Hematopoietic multipotent progenitor cell treated with erythropoietin and hydrocortisone succinate and interleukin-3 and kit ligand, for 6 days (in vitro differentiated cells): Measurements from ENCODE around the gene PHACTR1.
A peak's percentile ranks its signal among the peaks of the same experiment; 100 is the strongest.

Experiments used
- DNase-seq: peaks from one replicate; pipeline ENCODE4 v3.0.0-alpha.2; 2015

The PHACTR1 gene

DNA sequence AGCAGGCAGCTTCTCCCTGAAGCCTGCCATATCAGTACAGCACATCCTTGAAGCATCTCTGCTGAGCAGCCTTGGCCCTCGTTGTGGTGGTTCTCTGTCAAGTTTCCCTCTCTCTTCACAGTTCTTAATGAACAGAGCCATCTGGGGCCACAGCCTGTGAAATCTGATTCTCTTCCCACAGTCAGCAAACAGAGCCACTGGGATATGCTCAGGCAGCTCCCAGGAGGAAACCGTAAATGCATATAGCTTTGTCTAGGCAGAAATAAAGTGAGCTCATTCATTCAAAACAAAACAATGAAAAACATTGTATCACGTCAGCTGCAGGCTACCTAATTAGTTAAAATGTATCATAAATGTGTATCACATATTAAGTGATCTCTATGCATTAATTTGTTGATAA lies 531.5 kb downstream of the PHACTR1 start:
- no peak for DNase-seq

DNA sequence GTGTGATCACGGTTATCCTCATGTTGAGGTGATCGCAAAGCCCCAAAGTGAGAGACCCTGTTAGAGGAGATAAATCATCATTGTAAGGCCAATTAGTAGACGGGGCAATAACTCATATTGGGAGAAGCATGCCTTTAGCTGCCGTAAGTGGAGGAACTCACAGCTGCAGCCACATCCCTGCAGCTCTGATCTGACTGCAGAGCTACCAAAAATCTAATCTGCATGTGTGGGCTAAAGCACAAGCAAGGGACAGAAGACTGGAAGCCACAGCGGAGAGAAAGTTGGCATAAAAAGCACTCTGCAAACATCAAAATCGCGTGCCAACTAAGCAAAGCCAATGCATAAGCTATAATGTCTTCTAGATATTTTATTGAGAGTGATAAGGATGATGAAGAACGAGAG lies 532.0 kb downstream of the PHACTR1 start:
- no peak for DNase-seq

DNA sequence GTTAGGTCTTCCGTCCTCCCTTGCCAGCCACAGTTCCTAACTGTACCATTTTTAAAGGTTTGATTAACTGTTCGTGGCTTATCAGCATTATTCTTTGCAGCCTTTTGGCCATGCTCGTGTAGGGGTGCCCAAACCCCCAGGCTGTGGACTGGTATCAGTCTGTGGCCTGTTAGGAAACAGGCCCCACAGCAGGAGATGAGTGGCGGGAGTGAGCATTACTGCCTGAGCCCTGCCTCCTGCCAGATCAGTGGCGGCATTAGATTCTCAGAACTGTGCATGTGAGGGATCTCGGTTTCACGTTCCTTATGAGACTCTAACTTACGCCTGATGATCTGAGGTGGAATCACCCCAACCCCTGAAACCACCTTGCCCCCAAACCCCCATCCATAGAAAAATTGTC lies 532.4 kb downstream of the PHACTR1 start:
- peak; percentile 23 for DNase-seq

DNA sequence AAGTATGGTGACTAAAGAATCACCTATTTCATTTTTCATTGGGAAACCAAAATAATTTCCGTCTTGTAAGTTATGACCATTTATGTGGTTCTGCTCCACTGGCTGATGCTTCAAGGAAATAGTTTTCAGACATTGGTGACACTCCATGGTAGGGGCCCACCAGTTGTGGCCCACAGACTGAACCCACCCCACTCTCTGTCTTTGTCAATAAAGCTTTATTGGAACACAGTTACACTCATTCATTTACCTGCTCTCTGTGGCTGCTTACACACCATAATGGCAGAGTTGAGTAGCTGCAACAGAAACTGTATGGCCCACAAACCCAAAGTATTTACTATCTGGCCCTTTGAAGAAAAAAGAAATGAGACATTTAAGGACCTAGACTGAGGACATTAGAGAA lies 533.2 kb downstream of the PHACTR1 start:
- DNase-seq = no peak

DNA sequence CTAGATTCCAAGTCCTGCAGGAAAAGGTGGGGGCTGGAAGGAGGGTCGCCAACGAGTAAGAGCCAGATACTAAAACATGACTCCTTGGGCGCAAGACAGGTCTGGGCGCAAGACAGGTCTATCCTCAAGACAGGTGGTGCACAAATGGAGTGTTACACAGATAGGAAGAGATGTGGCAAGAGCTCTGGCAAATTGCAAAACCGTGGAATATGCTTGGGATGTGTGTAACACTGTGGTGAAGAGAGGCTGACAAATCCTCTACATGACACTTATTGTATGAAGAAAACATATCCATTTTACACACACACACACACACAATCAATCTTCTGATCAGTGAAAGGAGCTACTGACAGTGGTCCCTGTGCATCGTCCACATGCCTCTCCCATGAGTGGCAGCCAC lies 534.1 kb downstream of the PHACTR1 start:
- no peak for DNase-seq

DNA sequence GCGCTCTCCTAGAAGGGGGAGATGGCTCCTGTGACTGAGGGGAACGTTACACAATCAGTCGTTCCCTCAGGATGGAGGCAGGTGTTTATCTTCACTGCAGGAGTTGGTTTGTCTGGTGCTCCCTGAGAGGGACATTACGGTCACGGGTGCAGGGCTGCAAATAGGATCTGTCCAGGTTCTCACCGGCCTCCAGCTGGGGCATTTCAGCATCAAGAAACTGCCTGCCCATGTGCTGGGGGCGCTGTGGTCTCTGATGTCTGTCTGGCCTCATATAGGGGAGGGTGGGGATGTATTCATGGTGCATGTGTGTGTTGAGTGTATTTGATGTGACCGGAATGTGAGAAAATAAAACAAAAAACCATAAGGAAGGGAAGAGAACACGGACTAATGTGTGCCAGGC lies 534.7 kb downstream of the PHACTR1 start:
- no peak for DNase-seq

DNA sequence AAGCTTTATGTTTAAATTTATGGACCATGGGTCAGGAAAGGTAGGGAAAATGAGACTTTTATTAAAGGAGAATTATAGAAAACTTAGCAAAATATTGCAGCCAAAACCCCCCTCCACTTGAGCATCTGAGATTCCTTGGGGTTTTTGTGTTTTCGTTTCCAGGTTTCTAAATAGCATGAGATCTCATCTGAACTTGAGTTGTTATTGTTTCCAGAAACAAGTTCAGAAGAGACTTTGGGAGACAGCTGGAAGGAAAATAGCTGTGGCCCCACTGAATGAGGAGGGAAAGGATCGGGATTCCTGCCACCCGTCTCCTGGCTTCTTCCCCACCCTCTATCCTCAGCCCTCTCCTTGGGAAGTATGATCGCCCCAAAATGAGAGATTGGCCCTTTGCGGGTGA lies 536.2 kb downstream of the PHACTR1 start:
- no peak for DNase-seq

DNA sequence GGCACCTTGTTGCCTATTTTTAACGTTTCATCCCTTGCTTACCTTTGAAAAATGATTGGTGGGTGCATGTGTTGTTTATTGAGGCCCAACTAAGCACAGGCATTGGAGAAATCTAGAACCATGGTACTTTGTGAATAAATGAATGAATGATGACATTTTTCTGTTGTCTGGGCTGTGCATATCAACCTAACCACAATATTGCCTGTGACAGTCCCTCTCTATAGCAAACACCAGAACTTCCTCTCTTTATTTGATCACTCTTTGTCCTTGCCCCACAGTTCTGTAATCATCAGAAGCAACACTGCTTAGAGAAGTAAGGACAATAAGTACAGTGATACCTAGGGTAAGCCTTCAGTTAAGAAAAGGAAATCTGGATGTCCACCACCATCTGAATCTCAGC lies 536.7 kb downstream of the PHACTR1 start:
- DNase-seq = peak; percentile 41

DNA sequence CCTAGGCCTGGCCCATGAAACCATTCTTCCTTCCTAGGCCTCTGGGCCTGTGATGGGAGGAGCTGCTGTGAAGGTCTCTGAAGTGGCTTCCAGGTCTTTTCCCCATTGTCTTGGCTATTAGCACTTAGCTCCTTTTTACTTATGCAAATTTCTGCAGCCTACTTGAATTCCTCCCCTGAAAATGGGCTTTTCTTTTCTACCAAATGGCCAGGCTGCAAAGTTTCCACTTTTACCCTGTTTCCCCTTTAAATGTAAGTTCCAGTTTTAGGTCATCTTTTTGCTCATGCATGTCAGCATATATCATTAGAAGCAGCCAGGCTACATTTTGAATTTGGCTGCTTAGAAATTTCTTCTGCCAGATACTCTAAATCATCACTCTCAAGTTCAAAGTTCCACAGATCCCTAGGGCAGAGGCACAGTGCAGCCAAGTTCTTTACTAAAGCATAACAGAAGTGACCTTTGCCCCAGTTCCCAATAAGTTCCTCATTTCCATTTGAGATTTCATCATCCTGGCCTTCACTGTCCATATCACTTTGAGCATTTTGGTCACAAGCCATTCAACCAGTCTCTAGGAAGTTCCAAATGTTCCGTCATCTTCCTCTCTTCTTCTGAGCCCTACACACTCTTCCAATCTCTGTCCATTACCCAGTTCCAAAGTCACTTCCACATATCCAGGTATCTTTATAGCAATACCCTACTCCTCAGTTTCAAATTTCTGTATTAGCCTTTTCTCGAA lies 539.9 kb downstream of the PHACTR1 start:
- no peak for DNase-seq

DNA sequence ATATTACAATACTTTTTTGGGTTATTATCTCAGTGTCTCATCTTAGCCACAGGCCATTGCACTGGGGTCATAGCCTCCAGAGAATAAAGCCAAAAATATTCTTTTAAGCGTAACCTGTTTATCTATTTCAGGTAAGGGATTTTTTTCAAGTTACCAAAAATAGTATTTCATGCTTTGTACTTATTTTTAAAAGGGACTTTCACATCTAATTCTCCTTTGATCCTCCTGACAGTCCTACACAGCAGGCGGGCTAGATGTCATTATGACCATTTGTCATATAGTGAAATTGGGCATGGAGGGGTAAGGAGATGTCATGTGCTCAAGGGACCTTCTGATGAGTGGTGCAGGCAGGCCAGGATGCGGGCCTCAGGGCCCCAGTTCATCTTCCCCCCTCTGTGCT lies 542.8 kb downstream of the PHACTR1 start:
- DNase-seq = no peak

DNA sequence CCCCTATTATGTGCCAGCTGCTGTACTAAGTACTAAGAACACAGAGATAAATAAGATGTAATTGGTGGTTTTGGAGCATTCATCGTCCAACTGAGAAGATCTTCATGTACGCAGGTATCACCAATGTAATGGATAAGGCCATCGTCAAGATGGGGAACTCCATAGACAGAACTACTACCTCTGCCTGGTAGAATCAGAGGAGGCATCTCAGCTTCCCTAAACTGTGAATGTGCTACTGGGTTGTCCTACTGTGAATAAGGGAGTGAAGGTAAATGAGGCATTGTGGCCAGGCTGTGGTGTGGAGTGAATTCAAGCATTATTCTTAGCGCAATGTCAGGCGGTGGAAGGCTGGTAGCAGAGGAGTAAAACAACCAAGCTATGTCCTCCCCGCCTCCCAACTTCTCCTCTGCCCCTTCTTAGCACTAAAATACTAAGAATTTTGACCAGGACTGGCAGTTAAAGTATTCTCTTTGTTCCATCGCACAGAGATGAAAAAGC lies 543.6 kb downstream of the PHACTR1 start:
- DNase-seq = no peak

DNA sequence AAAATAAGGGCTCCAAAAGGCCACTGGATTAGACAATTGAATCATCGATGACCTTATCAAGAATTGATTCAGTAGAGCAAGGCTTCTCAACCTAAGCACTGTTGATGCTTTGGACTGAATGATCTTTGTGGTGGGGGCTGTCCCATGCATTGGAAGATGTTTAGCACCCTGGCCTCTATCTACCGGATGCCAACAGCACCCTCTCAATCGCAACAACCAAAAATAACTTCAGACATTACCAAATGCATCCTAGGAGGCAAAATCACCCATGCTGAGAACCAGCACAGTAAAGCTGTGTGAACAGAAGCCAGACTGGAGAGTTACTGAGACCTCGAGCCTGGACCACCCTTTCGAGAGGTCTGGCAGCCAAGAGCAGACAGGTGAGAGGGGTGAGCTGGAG lies 544.3 kb downstream of the PHACTR1 start:
- DNase-seq = no peak

DNA sequence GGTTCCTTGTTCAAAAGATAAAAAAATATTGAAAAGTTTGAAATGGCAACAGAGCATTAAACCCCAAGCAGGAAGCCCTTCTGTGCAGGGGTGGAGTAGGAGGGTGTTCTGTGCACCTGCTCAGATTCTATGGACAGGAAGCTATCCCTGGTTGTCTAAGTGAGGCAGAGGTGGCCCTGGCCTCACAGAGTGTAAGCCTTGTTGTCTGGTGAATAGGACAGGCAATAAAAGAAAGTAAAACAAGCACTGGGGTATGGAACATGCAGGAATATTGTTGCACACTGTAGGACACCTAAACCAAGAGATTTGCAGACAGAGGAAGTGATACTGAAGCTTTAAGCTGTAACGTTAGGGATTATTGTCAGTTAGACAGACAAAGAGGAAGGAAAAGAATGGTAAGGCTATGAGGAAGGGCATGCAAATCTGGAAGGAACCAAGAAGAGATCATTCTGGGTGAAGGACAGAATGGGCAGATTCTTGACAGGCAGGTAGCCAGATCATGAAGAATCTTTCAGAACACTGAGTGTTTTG lies 545.0 kb downstream of the PHACTR1 start:
- peak; percentile 29 for DNase-seq

DNA sequence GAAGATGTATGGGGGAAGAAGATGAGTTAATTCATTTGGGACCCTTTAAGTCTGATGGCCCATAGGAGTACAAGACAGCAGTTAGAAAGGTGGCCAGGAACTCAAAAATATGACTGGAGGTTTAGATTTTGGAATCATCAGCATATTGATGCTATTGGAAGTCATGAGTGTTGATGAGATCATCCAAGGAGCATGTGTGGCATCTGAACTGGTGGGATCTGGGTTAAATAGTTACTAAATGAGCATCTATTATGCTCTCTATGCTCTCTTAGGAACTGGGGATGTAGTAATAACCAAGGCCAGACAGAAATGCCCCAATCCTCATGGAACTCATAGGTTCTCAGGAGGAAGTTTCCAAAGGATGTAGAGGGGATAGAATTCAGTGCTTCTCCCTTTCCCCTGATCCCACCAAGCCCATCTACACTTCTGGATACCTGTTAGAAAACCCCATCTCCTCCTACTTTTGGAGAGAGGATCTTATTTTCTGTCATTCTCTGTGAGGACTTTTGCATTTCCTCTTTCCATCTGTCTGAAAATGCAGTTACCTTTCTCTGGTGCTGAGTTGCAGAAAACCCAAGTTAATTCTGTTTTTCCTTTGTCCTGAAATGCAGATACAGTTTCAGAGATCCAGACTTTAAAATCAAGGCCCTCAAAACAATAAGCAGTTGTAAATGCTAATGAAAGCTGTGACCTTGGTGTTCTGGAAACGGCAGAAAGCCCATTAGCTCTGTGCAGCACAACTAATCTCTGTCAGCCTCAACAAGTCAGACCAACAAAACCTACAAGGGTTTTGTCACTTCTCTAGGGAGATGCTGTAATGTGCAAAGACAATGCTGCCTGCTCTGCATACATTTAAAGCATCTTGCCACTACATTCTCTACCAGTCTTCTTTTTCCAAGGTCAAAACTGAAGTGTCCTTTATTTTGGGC lies 546.0 kb downstream of the PHACTR1 start:
- no peak for DNase-seq

DNA sequence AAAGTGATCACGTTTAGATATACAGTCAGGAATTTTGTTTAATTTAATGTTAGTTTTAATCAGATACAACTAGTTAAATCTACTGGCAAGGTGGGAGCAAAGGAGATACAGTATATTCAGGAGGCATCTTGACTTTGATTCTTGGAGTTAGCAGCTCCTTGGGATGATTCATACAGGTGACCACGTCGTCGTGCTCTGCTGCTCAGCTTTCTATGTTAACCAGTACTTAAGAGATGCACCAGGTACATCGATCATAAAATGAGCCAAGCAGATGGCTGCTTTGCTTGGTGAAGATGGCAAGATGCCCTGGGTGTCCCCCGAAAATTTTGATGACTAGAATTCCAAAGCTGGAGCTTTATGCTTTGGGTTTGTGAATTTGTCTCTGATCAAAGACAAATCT lies 547.1 kb downstream of the PHACTR1 start:
- no peak for DNase-seq

DNA sequence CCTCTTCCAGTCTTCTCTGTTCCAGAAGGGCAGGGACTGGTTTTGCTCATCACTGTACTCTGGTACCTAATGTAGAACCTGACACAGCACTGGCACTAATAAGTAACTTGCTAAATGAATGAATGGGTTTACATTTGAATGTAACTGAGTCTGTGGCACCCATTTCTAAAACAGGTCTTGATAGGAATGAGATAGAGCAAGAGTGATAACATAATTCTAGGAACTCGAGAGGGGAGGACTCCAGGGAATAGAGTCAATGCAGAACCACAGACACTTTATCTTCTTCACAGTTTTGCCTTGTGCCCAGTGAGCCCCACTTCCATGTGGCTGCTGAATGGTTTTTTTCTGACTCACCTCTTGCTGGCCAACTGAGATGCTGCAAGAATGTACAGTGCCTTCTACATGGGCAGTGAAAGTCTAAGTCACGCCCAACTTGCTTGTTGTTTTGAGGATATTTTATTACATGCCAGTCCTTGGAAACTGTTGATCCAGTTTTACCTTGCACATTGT lies 550.6 kb downstream of the PHACTR1 start:
- peak; percentile 53 for DNase-seq

DNA sequence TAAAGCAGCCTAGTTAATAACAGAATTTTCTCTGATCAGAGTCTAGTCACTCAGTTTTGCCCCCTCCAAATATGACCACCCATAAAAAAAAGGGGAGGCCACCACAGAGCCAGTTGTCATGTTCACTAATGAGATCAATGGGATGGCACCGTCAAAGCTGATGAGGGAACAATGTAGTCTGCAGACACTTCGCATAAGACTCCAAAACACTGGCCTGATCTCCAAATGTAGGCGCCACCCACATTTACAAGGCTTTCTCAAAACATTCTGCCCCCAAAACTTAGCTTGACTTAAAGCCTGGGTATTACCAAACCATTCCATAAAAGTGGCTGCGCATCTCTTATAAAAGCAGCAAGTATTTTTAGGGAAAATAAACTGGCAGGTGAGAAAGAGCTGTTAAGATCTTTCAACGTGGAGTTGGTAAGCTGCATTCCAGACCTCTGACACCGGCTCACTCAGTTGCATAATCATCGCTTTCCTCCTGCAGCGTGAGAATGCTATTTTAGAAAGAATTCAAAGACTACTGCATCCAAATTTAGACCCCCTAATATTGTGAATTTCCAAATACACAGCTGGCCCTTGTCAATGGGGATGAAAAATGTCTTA lies 552.4 kb downstream of the PHACTR1 start:
- no peak for DNase-seq

DNA sequence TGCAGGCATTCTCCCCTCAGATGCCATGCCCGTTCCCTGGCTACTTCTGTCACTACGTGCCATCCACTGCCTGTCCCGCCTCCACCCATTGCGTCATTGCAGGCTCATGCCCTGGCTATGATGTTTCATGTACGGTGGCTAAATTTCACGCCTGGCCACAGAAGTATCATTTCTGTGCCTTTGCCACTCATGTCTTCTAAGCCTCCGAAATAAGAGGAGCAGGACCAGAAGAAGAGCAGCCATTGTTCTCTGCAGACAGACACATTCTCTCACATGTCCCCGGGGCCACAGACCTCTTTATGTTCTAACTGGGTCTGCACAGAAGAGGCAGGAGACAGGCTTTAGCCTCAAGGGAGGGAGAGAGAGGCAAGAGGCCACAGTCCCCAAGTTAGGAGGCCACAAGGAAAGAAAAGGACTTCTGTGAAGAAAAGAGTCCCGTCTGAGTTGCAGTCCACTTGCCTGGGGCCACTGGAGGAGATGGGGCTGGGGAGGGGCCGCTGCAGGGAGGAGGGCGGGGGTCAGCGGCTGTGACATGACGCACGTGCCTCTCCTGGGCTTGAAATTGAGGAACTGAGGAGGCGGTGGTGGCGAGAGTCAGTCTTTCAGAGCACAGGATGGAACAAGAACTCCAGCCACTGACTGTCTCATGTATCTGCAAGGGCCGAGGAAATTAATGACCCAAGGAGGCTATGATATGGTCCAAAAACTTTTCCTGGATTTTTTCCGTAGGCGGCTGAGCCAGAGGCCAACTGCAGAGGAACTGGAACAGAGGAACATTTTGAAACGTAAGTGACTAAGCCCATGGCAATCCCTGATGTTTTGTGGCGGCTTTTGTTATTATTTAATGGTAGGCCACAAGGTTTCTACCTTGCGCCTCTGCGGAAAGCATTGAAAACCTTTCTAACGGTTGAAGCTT lies 555.8 kb downstream of the PHACTR1 start:
- peak; percentile 69 for DNase-seq

DNA sequence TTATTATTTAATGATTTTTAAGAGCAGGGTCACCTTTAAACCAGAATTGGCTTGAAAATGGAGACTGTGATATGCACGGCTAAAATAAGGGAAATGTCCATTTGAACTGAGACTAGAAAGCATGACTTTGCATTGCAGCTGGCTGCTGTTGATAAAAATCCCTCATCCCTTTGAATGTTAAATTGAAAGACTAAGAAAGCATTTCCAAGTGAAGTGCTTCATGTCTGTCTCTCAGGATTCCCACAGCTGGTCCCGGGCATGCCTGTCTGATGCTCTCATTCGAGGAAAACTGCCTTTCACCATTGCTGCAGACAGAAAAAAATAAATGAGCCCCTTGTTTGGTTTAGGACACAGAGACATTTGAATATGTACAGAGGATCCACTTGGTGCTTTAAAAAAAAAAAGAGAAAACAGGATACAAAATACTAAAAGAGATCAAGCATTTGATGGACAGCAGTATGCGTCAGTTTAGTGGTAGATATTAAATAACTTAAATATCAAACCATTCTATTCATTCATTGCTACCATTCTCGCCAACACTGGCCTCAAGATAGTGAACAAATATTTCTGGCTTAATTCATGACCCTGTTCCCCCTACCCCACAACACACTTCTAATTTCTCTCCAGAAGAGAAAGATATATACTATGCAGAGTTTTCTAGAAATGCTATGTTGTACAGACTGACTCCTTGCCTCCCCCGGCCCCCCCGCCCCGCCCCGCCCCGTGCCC lies 556.8 kb downstream of the PHACTR1 start:
- peak; percentile 72 for DNase-seq

DNA sequence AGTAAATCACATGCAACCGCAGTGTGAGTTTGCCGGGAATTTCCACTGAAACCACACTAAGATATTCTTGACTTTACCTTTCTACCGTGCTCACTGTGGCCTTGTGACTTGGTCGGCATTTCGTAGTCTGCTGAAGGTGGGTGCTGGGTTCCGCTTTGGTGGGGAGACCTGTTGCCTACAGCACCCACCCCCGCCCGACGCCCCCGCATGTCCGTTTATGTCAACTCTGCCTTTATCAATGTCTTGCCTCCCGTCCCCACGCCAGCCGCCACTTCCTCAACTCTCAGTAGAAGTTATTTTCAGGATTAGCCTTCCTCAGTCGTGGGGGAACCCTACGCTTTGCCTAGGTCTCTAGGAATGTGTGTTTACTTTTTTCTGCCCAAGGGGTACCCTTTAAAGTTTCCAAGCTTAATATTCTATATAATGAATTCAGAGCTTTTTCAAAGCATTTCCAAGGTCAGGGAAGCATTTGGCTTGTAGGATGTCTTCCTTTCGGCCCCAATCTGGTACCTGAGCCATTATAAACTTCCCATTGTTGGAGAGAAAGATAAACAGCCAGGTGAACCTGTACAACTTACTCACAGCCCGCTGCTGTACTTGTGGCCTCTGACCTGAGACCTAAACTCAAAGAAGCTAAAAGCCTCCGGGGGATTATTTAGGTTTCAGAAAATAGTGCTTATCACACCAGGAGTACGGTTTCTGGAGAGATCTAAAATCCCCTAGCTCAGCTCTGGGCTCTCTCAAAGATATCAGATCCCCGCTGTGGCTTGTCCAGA lies 557.6 kb downstream of the PHACTR1 start:
- peak; percentile 66 for DNase-seq
